BLaER1 (cell line): ENCODE results near the gene DRG2.

Source experiments
- H3K27ac ChIP-seq: shearing (Covaris generic); formaldehyde crosslinking; 2 replicates; pipeline ENCODE4 v1.8.1; 2022
- H3K27me3 ChIP-seq: shearing (Covaris generic); formaldehyde crosslinking; 2 replicates; pipeline ENCODE4 v1.8.1; 2022
- H3K36me3 ChIP-seq: shearing (Covaris generic); formaldehyde crosslinking; 2 replicates; pipeline ENCODE4 v1.8.1; 2022
- H3K4me1 ChIP-seq: shearing (Covaris generic); formaldehyde crosslinking; 2 replicates; pipeline ENCODE4 v1.8.1; 2022
- H3K4me2 ChIP-seq: shearing (Covaris generic); formaldehyde crosslinking; 2 replicates; pipeline ENCODE4 v1.8.1; 2022
- H3K4me3 ChIP-seq: shearing (Covaris generic); formaldehyde crosslinking; 2 replicates; pipeline ENCODE4 v1.8.1; 2022
- H3K9ac ChIP-seq: shearing (Covaris generic); formaldehyde crosslinking; 2 replicates; pipeline ENCODE4 v1.8.1; 2022
- H3K9me3 ChIP-seq: shearing (Covaris generic); formaldehyde crosslinking; 2 replicates; pipeline ENCODE4 v1.8.1; 2022
- H4K20me1 ChIP-seq: shearing (Covaris generic); formaldehyde crosslinking; 2 replicates; pipeline ENCODE4 v1.8.1; 2022
- Cebpa-rat ChIP-seq: shearing (Covaris generic); IDR thresholded peaks from 2 replicates; pipeline ENCODE4 v1.8.1; 2022

The DRG2 gene

GRCh38 chr17:18071751-18072150, 16.0 kb upstream of the DRG2 start:
- H3K27ac ChIP-seq = no peak overlapping the region
- H4K20me1 ChIP-seq = no peaks in the 10 kb centered on the region
- H3K4me2 ChIP-seq = no peak overlapping the region
- no peak overlapping the region for H3K4me3 ChIP-seq
- H3K9me3 ChIP-seq = no peaks in the 10 kb centered on the region
- peaks cover 8% of the 10 kb centered on the region for H3K4me1 ChIP-seq
- TF ChIP-seq Cebpa-rat = no peak
- peaks cover 6% of the 10 kb centered on the region for H3K36me3 ChIP-seq
- no peak overlapping the region for H3K9ac ChIP-seq
- no peaks in the 10 kb centered on the region for H3K27me3 ChIP-seq

DNA sequence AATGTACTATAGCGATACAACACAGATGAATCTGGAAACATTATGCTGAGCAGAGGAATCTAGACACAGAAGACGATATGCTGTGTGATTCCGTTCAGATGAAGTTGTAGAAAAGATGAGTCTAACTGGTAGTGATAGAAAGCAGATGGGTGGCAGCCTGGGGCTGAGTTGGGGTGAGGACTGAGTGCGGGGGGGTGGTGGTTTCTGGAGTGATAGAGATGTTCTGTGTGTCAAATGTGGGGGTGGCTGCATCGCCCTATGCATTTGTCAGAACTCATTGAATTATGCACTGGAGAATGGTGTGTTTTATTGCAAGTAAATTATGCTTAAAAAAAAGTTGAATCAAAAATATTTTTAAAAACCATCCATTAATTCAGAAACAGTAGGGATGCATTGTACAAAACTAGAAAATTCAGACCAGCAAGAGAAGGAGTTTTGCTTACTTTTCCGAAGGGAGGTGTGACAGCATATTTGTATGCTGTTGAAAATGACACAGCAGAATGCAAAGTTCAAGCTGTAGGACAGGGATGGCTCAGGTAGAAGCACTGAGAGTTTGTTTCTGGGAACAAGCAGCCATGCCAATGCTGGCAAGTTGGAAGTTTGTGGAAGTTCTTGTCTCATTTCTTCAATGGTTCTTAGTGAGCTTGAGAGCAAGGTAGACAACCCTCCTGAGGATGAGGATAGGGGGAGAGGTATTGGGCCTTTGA, 13.0 kb upstream of the DRG2 start:
- H3K36me3 ChIP-seq = no peaks in the 10 kb centered on the region
- H3K4me1 ChIP-seq = peaks cover 8% of the 10 kb centered on the region
- no peak overlapping the region for H3K9ac ChIP-seq
- no peaks in the 10 kb centered on the region for H3K27me3 ChIP-seq
- no peak overlapping the region for H3K4me3 ChIP-seq
- no peak for TF ChIP-seq Cebpa-rat
- no peaks in the 10 kb centered on the region for H3K9me3 ChIP-seq
- H3K4me2 ChIP-seq = no peak overlapping the region
- no peak overlapping the region for H3K27ac ChIP-seq
- no peaks in the 10 kb centered on the region for H4K20me1 ChIP-seq

DNA sequence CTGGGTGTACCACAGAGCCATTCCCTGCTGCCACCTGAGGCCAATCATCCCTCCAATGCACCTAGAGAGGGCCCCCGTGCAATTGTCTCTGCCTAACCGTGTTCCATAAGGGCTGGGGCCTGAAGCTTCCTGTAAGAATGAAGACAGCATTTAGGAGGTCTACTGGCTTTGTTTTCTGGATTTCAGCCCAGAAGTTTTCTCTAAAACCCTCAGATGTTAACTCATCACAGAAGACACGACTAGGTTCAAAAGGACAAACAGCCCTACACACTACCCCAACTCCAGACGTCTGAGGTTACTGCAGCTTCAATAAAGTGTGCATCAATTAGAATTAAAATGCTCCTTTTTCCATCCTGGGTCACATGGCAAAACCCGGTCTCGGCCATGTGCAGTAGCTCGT, 10.8 kb upstream of the DRG2 start:
- TF ChIP-seq Cebpa-rat = no peak
- H3K27me3 ChIP-seq = no peaks in the 10 kb centered on the region
- H3K4me2 ChIP-seq = no peak overlapping the region
- H3K4me3 ChIP-seq = no peak overlapping the region
- no peak overlapping the region for H3K27ac ChIP-seq
- no peaks in the 10 kb centered on the region for H3K9me3 ChIP-seq
- no peaks in the 10 kb centered on the region for H3K36me3 ChIP-seq
- no peaks in the 10 kb centered on the region for H4K20me1 ChIP-seq
- no peak overlapping the region for H3K9ac ChIP-seq
- no peaks in the 10 kb centered on the region for H3K4me1 ChIP-seq

DNA sequence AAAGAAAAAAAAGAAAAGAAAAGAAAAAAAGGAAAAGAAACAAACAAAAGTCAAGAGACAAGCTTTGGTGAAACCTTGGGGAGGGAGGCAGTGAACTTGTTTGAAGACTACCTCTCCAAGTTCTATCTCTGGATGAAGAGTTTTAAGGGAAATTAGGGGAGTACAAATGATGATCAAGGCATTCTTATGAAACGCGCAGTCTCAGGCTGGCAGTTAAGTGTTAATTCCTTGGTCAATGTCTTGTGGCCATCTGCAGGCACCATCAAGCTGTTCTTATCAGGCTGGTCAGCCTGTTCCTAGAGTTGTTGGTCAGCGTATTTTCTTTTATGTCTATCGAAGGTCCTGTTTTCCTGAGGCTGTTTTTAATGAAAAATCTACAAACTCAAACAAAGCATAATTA, 8.2 kb upstream of the DRG2 start:
- Histone ChIP-seq H3K9ac (no peak overlapping the region), H3K27me3 (no peaks in the 10 kb centered on the region), H3K27ac (no peak overlapping the region), H3K4me1 (no peaks in the 10 kb centered on the region), H3K4me2 (no peak overlapping the region), H3K4me3 (no peak overlapping the region), H3K36me3 (no peaks in the 10 kb centered on the region), H3K9me3 (no peaks in the 10 kb centered on the region), H4K20me1 (no peaks in the 10 kb centered on the region)
- no peak for TF ChIP-seq Cebpa-rat

DNA sequence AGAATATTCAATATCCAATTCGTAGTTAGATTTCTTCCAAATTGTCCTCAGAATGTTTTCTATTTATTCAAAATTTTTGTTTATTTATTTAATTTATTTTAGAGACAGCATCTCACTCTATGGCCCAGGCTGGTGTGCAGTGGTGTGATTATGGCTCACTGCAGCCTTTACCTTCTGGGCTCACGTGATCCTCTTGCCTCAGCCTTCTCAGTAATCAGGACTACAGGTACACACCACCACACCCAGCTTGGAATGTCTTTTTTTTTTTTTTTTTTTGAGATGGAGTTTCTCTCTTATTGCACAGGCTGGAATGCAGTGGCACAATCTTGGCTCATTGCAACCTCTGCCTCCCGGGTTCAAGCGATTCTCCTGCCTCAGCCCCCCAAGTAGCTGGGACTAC, 3.5 kb upstream of the DRG2 start:
- no peak for TF ChIP-seq Cebpa-rat
- Histone ChIP-seq H3K4me2 (no peak overlapping the region), H3K9me3 (no peaks in the 10 kb centered on the region)

GRCh38 chr17:18089613-18090012, 1.9 kb downstream of the DRG2 start:
- Histone ChIP-seq H3K4me2 (no peak overlapping the region), H3K36me3 (peaks cover 41% of the 10 kb centered on the region), H3K4me3 (no peak overlapping the region), H3K27ac (no peak overlapping the region), H4K20me1 (no peaks in the 10 kb centered on the region), H3K27me3 (no peaks in the 10 kb centered on the region), H3K4me1 (peaks cover 22% of the 10 kb centered on the region), H3K9ac (no peak overlapping the region), H3K9me3 (no peaks in the 10 kb centered on the region)
- TF ChIP-seq Cebpa-rat = no peak

More for the DNA sequence above, 3.5 kb upstream of the DRG2 start:
- no peak overlapping the region for H3K4me3 ChIP-seq
- no peak overlapping the region for H3K9ac ChIP-seq
- H4K20me1 ChIP-seq = no peaks in the 10 kb centered on the region
- H3K27me3 ChIP-seq = no peaks in the 10 kb centered on the region
- H3K27ac ChIP-seq = no peak overlapping the region
- H3K36me3 ChIP-seq = no peaks in the 10 kb centered on the region
- peaks cover 22% of the 10 kb centered on the region for H3K4me1 ChIP-seq

DNA sequence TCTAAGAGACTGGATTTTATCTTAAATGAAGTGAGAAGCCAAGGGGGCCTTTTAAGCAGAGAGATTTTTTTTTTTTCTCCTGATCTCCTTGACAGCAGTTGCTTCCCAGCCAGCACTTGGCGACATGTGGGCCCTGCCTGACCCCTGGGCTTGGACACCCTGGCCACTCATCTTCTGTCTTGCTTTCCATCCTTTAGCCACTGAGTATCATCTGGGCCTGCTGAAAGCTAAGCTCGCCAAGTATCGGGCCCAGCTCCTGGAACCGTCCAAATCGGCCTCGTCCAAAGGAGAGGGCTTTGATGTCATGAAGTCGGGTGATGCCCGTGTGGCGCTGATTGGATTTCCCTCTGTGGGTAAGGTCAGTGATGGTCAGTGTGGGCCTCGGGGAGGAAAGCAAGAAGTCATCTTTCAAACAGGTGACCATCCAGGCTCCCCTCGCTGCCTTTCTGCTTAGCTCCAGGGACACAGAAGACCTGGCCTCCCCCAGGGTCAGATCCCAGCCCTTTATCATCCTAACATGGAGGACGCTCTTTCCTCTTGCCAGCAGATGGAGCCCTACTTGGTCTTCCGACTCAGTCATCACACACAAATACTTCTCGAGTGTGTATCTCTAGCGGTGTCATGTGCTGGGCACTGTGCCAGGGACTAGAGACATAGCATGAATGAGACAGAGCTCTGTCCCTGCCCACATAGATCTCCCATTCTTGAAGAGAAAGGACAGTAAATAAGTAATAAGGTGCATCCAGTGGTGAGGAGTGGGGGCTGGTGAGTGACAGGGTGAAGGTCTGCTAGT, 6.1 kb downstream of the DRG2 start:
- Histone ChIP-seq H3K27me3 (no peaks in the 10 kb centered on the region), H3K4me2 (no peak overlapping the region), H3K4me1 (peaks cover 5% of the 10 kb centered on the region), H3K4me3 (no peak overlapping the region), H3K9me3 (no peaks in the 10 kb centered on the region), H3K9ac (no peak overlapping the region), H4K20me1 (peaks cover 21% of the 10 kb centered on the region), H3K27ac (no peak overlapping the region), H3K36me3 (peaks cover 82% of the 10 kb centered on the region)
- no peak for TF ChIP-seq Cebpa-rat

GRCh38 chr17:18094409-18094807, 6.7 kb downstream of the DRG2 start:
- no peak for TF ChIP-seq Cebpa-rat
- Histone ChIP-seq H4K20me1 (peaks cover 26% of the 10 kb centered on the region), H3K36me3 (peaks cover 88% of the 10 kb centered on the region), H3K4me3 (no peak overlapping the region), H3K27ac (no peak overlapping the region), H3K4me1 (no peaks in the 10 kb centered on the region), H3K27me3 (no peaks in the 10 kb centered on the region), H3K4me2 (no peak overlapping the region), H3K9ac (no peak overlapping the region), H3K9me3 (no peaks in the 10 kb centered on the region)

GRCh38 chr17:18099516-18099915, 11.8 kb downstream of the DRG2 start:
- H3K27me3 ChIP-seq = no peaks in the 10 kb centered on the region
- no peak overlapping the region for H3K4me2 ChIP-seq
- no peak for TF ChIP-seq Cebpa-rat
- H3K9me3 ChIP-seq = no peaks in the 10 kb centered on the region
- peaks cover 63% of the 10 kb centered on the region for H4K20me1 ChIP-seq
- H3K4me3 ChIP-seq = no peak overlapping the region
- peaks cover 42% of the 10 kb centered on the region for H3K4me1 ChIP-seq
- H3K36me3 ChIP-seq = peaks cover 83% of the 10 kb centered on the region
- no peak overlapping the region for H3K9ac ChIP-seq
- H3K27ac ChIP-seq = no peak overlapping the region

DNA sequence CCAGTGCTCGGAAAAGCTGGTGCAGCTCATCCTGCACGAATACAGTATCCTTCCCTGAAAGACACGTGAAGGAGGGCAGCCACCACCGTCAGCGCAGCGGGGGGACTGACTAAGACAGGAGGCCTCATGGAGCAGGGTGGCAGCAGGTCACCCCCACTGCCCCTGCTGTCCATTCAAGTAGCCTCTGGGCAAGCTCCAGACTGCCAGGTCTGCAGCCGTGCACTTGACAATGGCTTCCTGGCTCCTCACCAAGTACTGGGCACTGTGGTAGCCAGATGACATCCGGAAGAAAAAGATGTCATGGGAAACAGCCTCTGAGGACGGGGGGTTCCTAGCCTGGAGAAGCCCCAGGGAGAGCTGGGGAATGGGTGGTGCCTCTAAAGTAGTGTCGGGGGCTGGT, 12.9 kb downstream of the DRG2 start:
- Histone ChIP-seq H3K36me3 (peaks cover 83% of the 10 kb centered on the region), H3K27ac (0 out of 2 replicates have a peak overlapping the region, but pooled peaks have one; percentile 22), H3K4me3 (no peak overlapping the region), H3K9me3 (no peaks in the 10 kb centered on the region), H3K4me1 (peaks cover 44% of the 10 kb centered on the region), H3K9ac (no peak overlapping the region), H4K20me1 (peaks cover 63% of the 10 kb centered on the region), H3K27me3 (no peaks in the 10 kb centered on the region), H3K4me2 (no peak overlapping the region)
- TF ChIP-seq Cebpa-rat = no peak
